RWPE2 (cell line): ENCODE data around the gene RABL6.
"Not testable (repeated sequence)": the region's sequence is repeated elsewhere in the genome, so short reads cannot be mapped to it uniquely, and the experiment has no call there.

Source experiments
- ATAC-seq: fragments of 200-7000 bp; cut with Tn5 transposase; 3 replicates; pipeline ENCODE4 v1.9.1; 2021; ENCODE audit warnings: low read depth
- DNase-seq: peaks from one replicate; pipeline ENCODE4 v3.0.0-alpha.2; 2020; ENCODE audit warnings: low spot score
- H3K27ac ChIP-seq: fragments of 450-650 bp; 2 replicates; pipeline ENCODE4 v1.5.1; 2017; ENCODE audit warnings: mild to moderate bottlenecking; ENCODE audit not compliant: poor library complexity, severe bottlenecking
- H3K27me3 ChIP-seq: fragments of 250-450 bp; sonication (Bioruptor Pico); 2 replicates; pipeline ENCODE4 v1.5.1; 2021; ENCODE audit warnings: mild to moderate bottlenecking, moderate library complexity; ENCODE audit not compliant: insufficient read depth, poor library complexity, severe bottlenecking
- H3K36me3 ChIP-seq: fragments of 250-450 bp; sonication (Bioruptor Pico); 2 replicates; pipeline ENCODE4 v1.5.1; 2020; ENCODE audit warnings: low read depth, mild to moderate bottlenecking, moderate library complexity
- H3K4me1 ChIP-seq: fragments of 250-450 bp; sonication (Bioruptor Pico); 2 replicates; pipeline ENCODE4 v1.5.1; 2021; ENCODE audit warnings: mild to moderate bottlenecking, moderate library complexity; ENCODE audit not compliant: insufficient read depth, poor library complexity, severe bottlenecking
- H3K4me3 ChIP-seq: fragments of 250-450 bp; sonication (Bioruptor Pico); 2 replicates; pipeline ENCODE4 v1.5.1; 2021; ENCODE audit warnings: mild to moderate bottlenecking, moderate library complexity; ENCODE audit not compliant: severe bottlenecking
- H3K9me3 ChIP-seq: fragments of 250-450 bp; sonication (Bioruptor Pico); 2 replicates; pipeline ENCODE4 v1.5.1; 2021; ENCODE audit warnings: mild to moderate bottlenecking, moderate library complexity; ENCODE audit not compliant: severe bottlenecking
- TF ChIP-seq, protein P1 (sequence below): fragments of 450-650 bp; IDR thresholded peaks from one replicate; pipeline ENCODE4 v1.5.1; 2017; ENCODE audit warnings: mild to moderate bottlenecking, moderate library complexity; ENCODE audit not compliant: poor library complexity, severe bottlenecking

RABL6 gene

DNA sequence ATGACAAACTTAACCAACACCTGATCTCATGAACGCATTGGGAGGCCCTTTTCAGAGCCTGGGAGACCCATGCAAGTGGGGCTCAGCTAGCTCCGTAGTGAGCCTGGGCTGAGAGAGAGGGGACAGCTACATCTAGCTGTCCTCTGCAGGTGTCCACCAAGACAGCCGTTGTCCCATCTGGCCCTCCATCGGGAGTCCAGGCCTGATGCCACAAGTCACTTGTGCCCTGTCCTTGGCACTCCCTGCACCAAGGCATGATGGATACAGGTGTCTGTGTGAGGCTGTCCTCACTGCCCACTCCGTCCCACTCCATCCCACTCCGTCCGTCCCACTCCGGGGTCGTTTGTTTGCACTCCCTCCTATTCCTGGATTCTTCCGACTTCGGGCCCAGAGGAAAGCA is 60.9 kb downstream of the RABL6 start:
- TF ChIP-seq, protein P1, sequence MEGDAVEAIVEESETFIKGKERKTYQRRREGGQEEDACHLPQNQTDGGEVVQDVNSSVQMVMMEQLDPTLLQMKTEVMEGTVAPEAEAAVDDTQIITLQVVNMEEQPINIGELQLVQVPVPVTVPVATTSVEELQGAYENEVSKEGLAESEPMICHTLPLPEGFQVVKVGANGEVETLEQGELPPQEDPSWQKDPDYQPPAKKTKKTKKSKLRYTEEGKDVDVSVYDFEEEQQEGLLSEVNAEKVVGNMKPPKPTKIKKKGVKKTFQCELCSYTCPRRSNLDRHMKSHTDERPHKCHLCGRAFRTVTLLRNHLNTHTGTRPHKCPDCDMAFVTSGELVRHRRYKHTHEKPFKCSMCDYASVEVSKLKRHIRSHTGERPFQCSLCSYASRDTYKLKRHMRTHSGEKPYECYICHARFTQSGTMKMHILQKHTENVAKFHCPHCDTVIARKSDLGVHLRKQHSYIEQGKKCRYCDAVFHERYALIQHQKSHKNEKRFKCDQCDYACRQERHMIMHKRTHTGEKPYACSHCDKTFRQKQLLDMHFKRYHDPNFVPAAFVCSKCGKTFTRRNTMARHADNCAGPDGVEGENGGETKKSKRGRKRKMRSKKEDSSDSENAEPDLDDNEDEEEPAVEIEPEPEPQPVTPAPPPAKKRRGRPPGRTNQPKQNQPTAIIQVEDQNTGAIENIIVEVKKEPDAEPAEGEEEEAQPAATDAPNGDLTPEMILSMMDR: no peak
- no peak for ATAC-seq
- Histone ChIP-seq H3K4me3 (no peak overlapping the region), H3K27me3 (no peaks in the 10 kb centered on the region), H3K36me3 (peaks cover 15% of the 10 kb centered on the region), H3K27ac (no peak overlapping the region), H3K9me3 (peaks cover 29% of the 10 kb centered on the region), H3K4me1 (peaks cover 3% of the 10 kb centered on the region)
- DNase-seq: no peak

DNA sequence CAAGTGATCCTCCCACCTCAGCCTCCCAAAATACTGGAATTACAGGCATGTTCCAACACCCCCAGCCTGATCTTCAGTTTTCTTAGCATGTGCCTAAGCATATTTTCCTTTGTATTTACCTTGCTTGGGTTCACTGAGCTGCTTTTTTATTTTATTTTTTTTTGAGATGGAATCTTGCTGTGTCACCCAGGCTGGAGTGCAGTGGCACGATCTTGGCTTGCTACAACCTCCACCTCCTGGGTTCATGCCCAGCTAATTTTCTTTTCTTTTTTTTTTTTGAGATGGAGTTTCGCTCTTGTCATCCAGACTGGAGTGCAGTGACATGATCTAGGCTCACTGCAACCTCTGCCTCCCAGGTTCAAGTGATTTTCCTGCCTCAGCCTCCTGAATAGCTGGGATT is 61.9 kb downstream of the RABL6 start:
- DNase-seq: not testable (repeated sequence)

DNA sequence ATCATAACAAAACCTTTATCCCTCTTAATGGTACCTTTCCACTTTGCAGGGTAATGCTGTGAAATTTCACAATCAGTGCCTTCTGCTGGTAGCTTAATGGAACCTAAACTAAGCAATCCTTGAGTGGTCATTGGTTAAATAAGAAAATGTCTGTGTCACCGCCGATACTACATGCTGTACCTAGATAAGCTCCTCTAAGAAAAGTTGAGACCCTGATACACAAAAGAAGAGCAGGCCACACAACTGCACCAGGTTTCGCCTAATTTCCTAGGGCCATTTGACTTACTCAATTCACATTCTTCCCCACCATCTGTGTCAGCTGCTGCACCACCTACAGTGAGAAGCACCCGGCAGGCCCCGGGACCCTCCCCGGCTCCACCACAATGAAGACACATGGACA is 67.4 kb downstream of the RABL6 start:
- ATAC-seq (no peak), DNase-seq (no peak)
- Histone ChIP-seq H3K27me3 (no peaks in the 10 kb centered on the region), H3K4me3 (no peak overlapping the region), H3K36me3 (no peaks in the 10 kb centered on the region), H3K4me1 (no peaks in the 10 kb centered on the region), H3K9me3 (peaks cover 22% of the 10 kb centered on the region), H3K27ac (no peak overlapping the region)
- TF ChIP-seq, protein P1: no peak

More for the DNA sequence above, 61.9 kb downstream of the RABL6 start:
- not testable (repeated sequence) for ATAC-seq, H3K27me3 ChIP-seq, H3K4me3 ChIP-seq, H3K27ac ChIP-seq, H3K4me1 ChIP-seq, H3K36me3 ChIP-seq
- H3K9me3 ChIP-seq: peaks cover 29% of the 10 kb centered on the region

DNA sequence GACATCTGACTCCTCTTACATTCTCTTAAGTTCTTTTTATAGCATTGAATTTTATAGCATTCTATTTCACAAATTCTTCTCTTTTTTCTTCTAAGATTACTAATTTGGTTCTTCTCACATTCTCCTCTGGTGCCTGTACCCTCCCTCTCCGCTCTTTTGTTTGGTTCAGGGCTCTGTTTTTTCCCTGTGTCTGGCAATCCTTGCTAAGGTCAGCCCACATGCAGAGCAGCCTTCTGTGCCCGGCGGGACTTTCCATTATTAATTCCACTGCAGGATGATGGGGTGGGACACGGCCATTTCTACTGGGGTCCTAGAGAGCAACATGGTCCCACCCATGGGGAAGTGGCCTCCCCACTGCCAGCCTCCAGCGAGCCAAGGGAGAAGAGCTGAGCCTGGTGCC is 68.7 kb downstream of the RABL6 start:
- H3K4me3 ChIP-seq: no peak overlapping the region
- DNase-seq (no peak), ATAC-seq (no peak)
- TF ChIP-seq, protein P1: no peak
- H3K4me1 ChIP-seq: no peaks in the 10 kb centered on the region
- no peak overlapping the region for H3K27ac ChIP-seq
- no peaks in the 10 kb centered on the region for H3K36me3 ChIP-seq
- no peaks in the 10 kb centered on the region for H3K27me3 ChIP-seq
- H3K9me3 ChIP-seq: peaks cover 15% of the 10 kb centered on the region

DNA sequence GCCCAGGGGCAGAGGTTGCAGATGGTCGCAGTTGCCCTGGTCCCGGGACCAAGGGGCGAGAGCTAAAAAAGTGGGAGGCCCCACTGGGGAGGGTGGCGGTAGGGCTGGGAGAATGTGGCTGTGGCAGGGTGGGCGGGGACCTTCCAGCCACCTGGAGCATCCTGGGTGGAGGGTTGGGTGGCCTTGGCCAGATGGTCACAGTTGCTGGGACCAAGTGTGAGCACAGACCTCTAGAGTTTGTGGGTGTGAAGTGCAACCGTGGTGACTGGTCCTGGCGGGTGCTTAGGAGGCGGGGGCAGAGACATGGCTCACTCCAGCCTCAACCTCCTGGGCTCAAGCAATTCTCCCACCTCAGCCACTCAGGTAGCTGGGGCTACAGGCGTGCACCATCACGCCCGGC is 72.9 kb downstream of the RABL6 start:
- no peak for DNase-seq
- H3K27ac ChIP-seq: no peak overlapping the region

More for the DNA sequence above, 72.9 kb downstream of the RABL6 start:
- Histone ChIP-seq H3K4me1 (no peaks in the 10 kb centered on the region), H3K9me3 (no peaks in the 10 kb centered on the region), H3K4me3 (no peak overlapping the region), H3K36me3 (peaks cover 5% of the 10 kb centered on the region; the same call in 1 of the 2 replicates), H3K27me3 (no peaks in the 10 kb centered on the region)
- TF ChIP-seq, protein P1: no peak
- no peak for ATAC-seq
